GM21786 (cell line): ENCODE data around the gene DPH6.

ENCODE experiments used
- ATAC-seq: cut with Tn5 transposase; IDR thresholded peaks from one replicate; pipeline ENCODE4 v1.9.1; 2021; ENCODE audit not compliant: unreplicated experiment

DPH6 gene

DNA sequence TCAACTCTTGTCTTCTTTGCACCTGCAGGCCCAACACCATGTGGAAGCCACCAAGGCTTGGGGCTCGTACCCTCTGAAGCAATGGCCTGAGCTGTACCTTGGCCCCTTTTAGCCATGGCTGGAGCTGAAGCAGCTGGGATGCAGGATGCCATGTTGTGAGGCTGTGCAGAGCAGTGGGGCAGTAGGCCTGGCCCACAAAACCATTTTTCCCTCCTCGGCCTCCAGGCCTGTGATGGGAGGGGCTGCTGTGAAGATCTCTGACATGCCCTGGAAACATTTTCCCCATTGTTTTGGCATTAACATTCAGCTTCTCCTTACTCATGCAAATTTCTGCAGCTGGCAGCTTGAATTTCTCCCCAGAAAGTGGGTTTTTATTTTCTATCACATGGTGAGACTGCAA is 58.5 kb downstream of the DPH6 start:
- no peak for ATAC-seq

DNA sequence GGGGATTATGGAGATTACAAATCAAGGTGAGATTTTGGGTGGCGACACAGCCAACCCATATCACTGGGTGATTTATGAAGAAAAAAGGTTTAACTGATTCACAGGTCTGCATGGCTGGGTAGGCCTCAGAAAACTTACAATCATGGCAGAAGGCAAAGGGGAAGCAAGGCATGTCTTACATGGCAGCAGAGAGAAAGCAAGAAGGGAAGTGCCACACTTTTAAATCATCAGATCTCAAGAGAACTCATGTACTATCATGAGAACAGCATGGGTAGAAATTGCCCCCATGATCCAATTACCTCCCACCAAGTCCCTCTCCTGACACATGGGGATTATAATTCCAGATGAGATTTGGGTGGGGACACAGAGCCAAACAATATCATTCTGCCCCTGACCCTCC is 59.7 kb downstream of the DPH6 start:
- no peak for ATAC-seq

DNA sequence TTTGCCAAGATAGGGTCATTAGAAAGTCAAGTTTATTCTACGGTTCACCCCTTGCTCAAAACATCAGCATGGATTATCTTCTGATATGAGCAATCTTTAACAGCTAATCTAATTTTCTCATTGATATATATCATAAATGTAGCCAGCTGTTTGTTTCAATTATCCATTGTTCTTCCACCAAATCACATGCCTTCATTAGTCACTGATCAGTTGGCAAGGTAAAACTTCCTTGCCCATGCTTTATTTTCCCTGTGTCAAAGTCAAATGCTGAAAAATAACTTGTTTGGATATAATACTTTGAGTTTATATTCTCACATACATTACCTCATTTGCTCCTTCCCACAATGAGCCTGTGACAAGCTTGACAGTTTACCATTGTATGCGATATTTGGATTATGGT is 60.6 kb downstream of the DPH6 start:
- ATAC-seq: no peak

DNA sequence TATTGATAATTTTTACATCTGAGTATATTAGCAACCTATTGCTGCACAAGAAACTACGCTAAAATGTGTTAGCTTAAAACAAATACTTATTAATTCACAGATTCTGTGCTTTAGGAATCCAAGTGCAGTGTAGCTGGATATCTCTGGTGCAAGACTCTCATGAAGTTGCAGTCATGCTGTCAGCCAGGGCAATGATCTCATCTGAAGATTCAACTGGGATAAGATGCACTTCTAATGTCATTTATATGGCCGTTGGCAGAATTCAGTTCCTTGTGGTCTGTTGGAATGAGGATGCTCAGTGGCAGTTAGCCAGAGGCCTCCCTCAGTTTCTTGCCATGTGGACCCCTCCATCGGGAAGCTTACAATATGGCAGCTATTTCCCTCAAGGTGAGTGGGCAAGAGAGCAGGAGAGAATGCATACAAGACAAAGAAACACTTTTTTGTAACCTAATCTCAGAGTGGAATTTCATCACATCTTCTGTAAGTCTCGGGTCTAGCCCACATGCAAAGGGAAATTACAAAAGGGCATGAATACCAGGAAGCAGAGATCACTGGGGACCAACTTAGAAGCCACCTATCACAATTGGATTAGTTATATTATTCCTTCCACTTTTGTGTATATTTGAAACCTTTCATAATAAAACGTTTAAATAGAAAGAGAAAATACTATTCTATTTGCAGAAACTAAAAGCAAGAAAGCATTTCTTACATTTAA is 61.6 kb downstream of the DPH6 start:
- ATAC-seq: no peak

DNA sequence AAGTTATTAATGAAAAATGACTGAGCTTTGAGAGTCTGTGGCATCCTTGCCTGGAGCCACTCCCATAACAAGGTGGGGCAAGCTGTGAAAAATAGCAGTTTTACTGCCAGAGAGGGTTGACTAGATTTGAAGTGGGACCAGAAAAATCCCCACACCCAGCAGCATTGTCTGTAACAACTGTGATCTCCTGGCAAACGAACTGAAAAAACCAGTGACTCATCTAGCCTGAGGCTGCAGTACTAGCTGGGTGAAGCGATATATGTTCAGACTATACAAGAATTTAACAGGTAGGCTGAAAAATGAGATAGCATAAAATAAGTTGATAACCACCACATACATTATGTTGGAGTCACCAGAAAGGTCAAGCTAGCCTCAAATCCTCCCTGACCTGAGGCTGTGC is 64.0 kb downstream of the DPH6 start:
- peak; percentile 62 for ATAC-seq

DNA sequence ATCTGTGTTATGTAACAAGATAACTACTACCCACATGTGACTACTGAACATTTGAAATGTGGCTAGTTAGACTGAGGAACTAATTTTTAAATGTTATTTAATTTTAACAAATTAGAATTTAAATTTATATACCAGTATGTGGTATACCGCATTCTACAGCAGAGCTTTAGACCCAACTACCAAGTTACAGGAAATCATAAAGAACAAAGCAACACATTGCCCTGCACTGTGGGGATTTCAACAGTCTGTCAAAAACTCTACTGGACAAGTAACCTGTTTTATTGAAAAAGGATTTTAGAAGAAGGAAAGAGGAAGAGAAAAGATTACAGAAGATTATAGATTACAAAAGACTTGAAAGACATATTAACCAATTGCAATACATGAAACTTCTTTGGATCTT is 64.9 kb downstream of the DPH6 start:
- no peak for ATAC-seq

DNA sequence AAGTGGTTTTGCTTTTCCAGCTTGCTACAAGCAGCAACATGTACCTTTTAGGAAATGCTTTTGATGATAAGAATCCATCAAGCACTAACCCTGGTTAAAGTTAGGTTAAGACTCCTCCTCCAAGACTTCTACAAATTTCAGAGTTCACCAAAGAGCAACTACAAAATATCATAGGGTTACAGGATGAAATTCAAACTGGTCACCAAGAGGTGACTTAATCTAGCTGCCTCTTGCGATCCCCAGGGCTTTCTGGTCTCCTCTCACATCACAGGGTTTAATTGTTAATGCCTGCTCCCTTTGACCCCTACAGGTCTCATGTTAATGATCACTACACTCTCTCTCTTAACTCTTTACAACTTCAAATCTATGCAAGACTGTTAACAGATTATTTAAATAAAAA is 66.5 kb downstream of the DPH6 start:
- no peak for ATAC-seq

DNA sequence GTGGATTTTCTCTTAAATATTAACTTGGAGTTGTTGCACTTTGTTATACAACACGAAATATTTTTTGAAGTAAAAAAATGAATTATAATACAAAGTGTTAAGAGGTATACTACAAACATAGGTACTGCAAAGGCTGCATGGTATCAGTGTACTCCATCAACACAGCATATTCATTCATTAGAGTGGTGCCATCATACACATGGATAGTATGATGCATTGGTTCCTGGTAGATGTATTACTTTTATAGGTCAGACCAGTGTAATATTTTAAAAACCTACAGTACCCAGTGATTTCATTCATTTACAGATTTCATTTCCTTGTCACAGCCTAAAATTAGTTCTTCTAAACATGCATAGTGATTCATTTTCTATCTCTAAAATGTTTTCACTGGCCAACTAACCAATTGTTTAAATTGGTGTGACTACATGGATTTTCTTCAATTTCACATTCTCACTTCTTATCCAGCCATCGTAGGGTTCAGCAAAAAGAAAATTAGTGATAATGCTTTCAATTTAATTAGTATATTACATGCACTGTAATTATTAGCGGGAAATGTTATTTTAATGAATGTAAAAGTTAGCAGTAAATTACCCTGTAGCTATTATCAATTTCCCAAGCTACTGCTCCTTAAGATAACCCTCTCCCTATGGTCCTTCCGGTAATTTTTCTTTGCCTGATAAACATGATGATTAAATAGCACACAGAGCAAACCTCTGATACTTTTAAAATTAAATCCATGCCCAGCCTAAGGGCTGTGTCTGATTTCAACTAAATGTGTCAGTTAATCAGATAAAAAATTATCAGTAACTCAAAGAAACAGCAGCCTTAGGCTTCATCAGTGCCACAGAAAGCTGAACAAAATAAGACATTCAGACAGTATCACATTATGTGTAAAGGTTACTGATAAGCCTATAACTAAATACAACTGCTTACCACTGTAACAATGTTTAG is 68.4 kb downstream of the DPH6 start:
- ATAC-seq: no peak

DNA sequence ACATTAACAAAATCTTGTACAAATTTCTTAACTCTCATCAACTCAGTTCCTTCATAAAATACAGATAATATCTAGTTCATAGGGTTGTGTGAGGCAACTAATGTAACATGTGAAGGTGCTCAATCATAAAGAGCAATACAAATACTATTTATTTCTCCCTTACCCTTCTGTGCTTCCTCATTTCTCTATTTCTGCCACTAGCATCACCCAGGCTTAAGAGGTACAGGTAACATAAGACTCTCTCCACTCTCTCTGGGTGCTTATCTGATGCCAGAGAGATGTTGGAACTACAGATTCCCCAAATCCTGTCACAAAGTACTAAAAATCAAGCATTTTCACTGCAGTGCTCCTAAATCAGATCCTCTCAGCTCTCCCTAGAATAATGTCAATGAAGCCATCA is 74.9 kb downstream of the DPH6 start:
- no peak for ATAC-seq

DNA sequence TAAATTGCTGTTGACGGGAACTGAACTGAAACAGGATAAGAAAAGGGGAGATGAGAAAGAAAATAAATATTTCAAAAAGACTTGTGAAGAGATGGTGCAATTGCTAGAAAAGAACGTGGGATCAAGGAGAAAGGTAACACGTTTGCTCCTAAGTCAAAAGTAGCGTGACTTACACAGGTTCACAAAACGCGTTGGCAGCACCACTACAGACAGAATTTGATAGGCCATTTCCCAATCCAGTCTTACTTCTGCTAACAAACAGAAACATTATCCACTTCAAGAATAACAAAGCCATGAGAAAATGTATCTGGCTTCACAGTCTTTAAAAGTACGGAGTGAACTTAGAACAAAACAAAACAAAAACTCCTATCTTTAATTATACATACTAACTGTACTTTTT is 75.5 kb downstream of the DPH6 start:
- no peak for ATAC-seq

DNA sequence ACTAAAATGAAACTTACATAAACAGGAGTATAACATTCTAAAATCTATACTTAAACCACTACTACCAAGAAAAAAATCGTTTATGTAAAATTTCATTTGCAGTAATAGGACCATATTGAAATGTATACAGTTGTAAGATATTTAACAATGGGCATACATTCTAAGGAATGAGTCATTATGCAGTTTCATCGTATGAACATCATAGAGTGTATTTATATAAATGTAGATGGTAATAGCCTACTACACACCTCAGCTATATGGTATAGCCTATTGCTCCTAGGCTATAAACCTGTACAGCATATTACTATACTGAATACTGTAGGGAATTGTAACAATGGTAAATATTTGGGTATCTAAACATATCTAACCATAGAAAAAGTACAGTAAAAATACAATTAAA is 79.5 kb downstream of the DPH6 start:
- ATAC-seq: no peak

DNA sequence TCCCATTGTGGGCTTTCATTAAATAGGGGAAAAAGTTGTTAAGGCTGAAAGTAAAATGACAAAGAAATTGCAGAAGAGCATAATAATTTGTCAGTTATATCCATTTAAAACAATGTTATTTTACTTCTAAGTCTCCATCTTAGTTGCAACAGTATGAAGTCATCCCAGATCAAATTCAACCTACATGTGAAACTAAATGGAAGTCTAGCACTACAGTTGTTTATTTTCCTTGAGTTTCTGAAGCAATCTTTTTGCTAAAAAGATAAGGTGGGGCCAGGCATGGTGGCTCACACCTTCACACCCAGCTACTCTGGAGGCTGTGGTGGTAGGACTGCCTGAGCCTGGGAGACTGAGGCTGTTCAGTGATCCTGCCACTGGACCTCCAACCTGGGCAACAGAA is 80.2 kb downstream of the DPH6 start:
- no peak for ATAC-seq

DNA sequence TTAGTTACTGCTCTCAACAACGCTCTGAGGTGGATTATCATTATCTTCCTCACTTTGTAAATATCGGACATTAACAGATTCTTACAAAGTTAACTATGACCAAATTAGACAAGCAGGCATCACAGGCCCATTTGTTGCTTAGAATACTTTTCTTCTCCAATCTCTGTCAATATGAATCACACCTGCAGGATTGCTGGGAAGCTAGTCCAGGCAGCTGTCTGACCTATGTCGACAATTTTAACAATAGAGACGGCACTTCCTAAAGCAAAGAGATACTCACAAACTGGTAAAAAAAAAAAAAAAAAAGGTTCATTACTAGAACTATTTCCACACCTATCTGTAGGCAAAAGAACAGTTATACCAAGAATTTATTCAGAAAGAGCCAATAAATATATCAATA is 85.3 kb downstream of the DPH6 start:
- no peak for ATAC-seq

DNA sequence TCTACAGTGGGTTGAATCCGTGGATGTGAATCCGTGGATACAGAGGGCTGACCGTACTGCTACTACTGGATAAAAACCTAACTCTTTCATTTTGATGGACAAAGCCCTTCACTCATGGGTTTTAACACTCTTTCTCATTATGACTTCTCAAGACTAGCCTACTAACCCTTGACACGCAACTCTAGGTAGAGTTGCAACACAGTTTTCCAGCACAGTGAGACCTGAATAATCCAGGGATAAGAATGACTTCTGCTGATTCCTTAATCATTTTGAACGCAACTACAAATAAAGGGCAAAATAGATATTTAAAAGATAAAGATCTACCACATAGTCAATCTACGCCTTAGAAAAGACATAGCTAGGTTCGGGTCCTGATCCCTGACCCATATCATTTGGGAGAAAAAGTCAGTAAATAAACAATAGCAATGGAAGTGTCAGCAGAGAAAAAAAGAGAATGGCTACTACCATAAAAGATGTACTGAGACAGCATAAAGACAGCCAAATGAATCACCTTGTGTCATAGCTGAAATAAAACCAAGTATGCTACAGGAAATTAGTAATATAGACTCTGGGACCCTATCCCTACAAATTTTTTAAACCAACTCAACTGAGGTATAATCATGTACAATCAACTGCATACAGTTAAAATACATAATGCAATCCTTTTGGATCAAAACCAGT is 87.6 kb downstream of the DPH6 start:
- ATAC-seq: no peak

DNA sequence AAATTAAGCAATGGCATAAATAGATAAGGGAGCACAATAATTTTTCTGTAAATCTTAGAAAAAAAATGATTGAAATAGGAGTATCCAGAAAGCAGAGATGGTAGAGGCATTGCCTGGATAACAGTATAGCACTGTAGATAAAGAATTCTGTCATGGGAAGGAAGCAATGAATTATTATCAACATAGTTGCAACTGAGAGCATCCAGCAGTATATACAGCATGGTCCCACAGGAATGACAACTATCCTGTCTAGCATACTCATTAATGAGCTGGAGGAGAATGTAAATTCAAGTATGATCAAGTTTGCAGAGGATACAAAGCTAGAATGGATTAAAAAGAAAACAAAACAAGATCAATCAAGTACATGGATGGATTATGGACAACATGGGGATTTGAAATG is 90.8 kb downstream of the DPH6 start:
- ATAC-seq: no peak

DNA sequence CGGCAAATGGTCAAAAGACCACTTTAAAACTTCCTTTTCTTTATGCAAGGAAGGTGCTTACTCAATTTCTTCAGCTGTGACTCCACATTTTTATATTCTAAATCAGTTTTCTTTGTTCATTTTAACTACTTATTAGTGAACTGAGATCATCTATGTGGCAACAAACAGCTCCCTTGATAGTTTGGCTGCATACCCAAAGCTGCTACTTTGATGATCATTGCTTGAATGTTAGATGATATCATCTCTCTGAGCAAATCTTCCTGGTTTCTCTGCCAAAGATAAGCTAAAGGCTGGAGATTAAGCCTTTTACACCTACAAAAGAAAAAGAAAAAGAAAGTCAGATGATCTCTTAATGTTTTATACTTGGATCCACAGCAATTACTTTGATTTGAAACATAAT is 95.5 kb downstream of the DPH6 start:
- no peak for ATAC-seq

DNA sequence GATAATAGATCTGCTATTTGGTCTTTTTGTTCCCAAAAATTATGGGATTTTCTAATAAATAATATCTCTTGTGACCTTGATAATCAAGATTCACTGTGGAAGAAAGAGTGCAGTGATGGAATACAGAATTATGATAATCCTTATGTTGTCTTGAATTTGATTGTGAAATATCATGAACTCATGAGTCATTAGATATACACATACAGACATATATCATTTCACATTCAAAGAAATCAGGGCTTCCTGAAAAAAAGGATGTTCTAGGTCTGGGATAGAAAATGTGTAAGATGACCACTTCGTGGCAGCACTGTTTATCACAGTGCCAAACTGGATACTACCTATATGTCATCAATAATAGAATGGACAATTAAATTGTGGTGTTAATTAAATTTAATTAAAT is 97.7 kb downstream of the DPH6 start:
- ATAC-seq: no peak

DNA sequence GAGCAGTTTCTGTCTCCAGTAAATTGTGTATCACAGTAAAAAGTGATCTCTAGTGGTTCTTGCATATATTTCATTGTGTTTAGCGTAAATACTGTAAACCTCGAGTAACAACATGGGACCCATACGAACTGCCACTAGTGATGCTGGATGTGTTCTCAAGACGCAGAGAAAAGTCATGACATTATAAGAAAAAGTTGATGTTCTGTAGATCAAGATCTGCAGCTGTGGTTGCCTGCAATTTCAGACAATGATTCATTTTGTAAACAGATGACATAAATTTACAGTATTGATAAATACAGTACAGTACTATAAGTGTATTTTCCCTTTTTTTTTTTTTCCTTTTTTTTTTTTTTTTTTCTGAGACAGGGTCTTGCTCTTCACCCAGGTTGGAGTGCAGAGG is 100.1 kb downstream of the DPH6 start:
- no peak for ATAC-seq

DNA sequence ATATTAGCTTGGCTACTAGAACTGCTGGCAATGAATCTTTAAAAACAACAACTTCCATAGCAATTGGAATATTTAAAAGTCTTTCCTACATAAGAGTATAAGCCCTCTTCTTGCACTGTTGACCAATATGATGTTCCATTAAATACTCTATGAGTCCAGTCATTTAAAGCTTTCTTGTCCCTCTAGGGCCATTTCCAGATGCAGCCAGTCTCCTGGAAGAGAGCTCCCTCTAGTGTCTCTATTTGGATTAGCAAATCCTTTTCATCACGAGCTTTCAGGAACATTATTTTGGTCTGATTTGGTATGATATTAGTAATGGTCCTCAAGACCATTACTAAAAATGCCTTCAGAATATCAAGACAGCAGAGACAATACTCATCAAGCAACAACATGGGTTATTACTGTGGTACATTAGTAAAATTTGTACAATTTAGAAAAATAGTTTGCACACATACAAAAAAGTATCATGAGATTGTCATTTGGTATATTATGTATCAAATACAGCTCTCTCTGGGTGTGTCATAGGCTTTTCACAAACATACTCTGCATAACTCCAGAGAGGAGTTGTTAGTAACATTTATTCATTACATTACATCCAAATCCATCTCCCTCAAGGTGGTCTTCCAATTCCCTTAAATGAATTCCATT is 101.3 kb downstream of the DPH6 start:
- ATAC-seq: no peak

DNA sequence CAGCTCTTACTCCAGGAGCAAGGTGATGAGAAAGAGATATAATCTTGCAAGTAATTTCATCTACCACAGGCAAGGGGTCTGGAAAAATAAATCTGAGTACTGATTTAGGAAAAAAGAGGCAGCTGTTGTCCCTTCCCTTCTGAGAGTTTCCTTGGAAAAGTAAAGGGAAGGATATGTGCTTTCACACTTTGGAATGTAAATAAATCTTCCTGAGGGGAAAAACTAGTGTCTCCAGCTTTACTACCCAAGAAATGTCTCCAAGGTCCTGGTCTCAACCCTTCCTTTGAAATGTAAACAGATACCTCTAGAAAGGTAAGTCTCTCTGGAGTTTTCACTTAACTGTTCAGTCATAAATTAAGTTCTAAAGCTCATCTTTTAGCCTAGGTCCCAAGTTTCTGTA is 102.6 kb downstream of the DPH6 start:
- ATAC-seq: no peak

DNA sequence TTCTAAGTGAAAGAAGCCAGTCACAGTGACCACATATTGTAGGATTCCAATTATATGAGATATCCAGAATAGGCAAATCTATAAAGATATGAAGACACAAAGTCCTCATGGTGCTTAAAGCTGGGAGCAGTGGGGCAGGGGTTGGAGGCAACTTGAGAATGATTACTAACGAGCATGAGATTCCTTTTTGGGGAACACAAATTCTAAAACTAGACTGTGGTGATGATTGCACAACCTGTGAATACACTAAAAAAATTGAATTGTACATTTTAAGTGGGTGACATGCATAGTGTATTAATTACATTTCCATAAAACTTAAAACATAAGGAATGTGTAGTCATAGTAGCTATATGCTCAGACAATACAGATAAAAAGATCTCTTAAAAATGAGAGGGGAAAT is 103.2 kb downstream of the DPH6 start:
- no peak for ATAC-seq
